ENCODE results near the gene PARP9.

Gene PARP9

GRCh38 chr3:122557356-122557755 is 6.7 kb downstream of the PARP9 start:
- no peak for TF ChIP-seq REST (IDR thresholded peaks at IDR 0.05; ENCODE audit: insufficient read depth in 1 of 2, low read depth in 2 of 2, low read length in 2 of 2)
- TF ChIP-seq TAF1 (IDR thresholded peaks at IDR 0.05; ENCODE audit: borderline replicate concordance, insufficient read depth, low read length), result no peak
- no peak for TF ChIP-seq SIN3A (IDR thresholded peaks at IDR 0.05; ENCODE audit: borderline replicate concordance, insufficient read depth, low read length)
- no peak for TF ChIP-seq POLR2AphosphoS5 (IDR thresholded peaks at IDR 0.05; ENCODE audit: low read depth, low read length)
- TF ChIP-seq FOXP2 (optimal IDR thresholded peaks at IDR 0.05; ENCODE audit: borderline replicate concordance, extremely low read depth, extremely low read length, insufficient read depth), result no peak

- TF ChIP-seq POLR2AphosphoS5 (IDR thresholded peaks at IDR 0.05; ENCODE audit: low read depth, low read length) (no peak), TAF1 (IDR thresholded peaks at IDR 0.05; ENCODE audit: borderline replicate concordance, insufficient read depth, low read length) (no peak), SIN3A (IDR thresholded peaks at IDR 0.05; ENCODE audit: borderline replicate concordance, insufficient read depth, low read length) (no peak), FOXP2 (optimal IDR thresholded peaks at IDR 0.05; ENCODE audit: borderline replicate concordance, extremely low read depth, extremely low read length, insufficient read depth) (no peak), REST (IDR thresholded peaks at IDR 0.05; ENCODE audit: insufficient read depth in 1 of 2, low read depth in 2 of 2, low read length in 2 of 2) (no peak)
Observed at GRCh38 chr3:122555275-122556071, 8.6 kb downstream of the PARP9 start.

DNA sequence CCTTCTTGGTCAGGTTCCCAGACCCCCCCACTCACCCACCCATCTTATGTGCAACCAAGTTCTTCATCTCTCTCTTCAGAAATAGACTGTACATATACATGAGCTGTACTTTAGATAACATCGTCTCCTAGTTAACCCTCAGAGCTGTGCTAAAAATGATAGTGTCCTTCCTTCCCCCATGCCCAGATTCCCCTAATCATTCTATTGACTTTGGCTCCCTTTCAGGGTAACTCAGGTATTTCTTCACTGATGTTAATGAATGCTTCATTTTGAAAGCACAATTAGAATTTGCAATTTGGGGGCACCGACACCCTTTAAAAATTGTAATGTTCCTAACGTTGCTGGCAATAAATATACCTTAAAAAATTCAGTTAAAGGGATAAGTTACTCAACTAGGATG is 10.9 kb downstream of the PARP9 start:
- TF ChIP-seq TAF1 (IDR thresholded peaks at IDR 0.05; ENCODE audit: borderline replicate concordance, insufficient read depth, low read length), result no peak
- TF ChIP-seq POLR2AphosphoS5 (IDR thresholded peaks at IDR 0.05; ENCODE audit: low read depth, low read length), result no peak
- no peak for TF ChIP-seq FOXP2 (optimal IDR thresholded peaks at IDR 0.05; ENCODE audit: borderline replicate concordance, extremely low read depth, extremely low read length, insufficient read depth)
- TF ChIP-seq REST (IDR thresholded peaks at IDR 0.05; ENCODE audit: insufficient read depth in 1 of 2, low read depth in 2 of 2, low read length in 2 of 2), result no peak
- TF ChIP-seq SIN3A (IDR thresholded peaks at IDR 0.05; ENCODE audit: borderline replicate concordance, insufficient read depth, low read length), result no peak

DNA sequence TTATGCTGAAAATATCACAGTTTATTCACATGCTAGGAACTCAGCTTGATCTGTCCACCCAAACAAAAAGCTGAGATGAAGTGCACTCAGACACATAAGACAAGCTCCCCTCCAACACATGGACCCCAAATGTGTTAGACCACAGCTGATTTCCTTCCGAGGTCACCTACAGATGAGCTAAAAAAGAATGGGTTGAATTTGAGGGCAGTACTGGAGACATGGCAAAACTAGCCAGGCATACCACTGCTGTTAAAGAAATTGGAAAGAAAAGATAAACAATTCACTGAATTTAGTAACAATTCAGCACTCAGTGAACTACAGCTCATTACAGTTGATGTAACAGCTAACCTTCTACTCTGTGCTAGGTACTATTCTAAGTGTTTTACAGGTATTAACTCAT is 15.5 kb downstream of the PARP9 start:
- TF ChIP-seq REST (IDR thresholded peaks at IDR 0.05; ENCODE audit: insufficient read depth in 1 of 2, low read depth in 2 of 2, low read length in 2 of 2), result no peak
- no peak for TF ChIP-seq POLR2AphosphoS5 (IDR thresholded peaks at IDR 0.05; ENCODE audit: low read depth, low read length)
- no peak for TF ChIP-seq FOXP2 (optimal IDR thresholded peaks at IDR 0.05; ENCODE audit: borderline replicate concordance, extremely low read depth, extremely low read length, insufficient read depth)
- no peak for TF ChIP-seq TAF1 (IDR thresholded peaks at IDR 0.05; ENCODE audit: borderline replicate concordance, insufficient read depth, low read length)
- no peak for TF ChIP-seq SIN3A (IDR thresholded peaks at IDR 0.05; ENCODE audit: borderline replicate concordance, insufficient read depth, low read length)
